HFFc6 (cell line): ENCODE measurements around the gene MFSD6L. TPM values are rescaled to one million over a fixed set of nuclear protein-coding genes. Genes with fewer than 3 reads are reported as not detected.

Experiments used
- DNase-seq: peaks from one replicate; pipeline ENCODE4 v3.0.0-alpha.2; 2018
- H3K27ac Mint-ChIP-seq: 2 replicates; pipeline ENCODE4 v1.8.0; 2020; ENCODE audit warnings: mild to moderate bottlenecking, mixed read lengths
- H3K27me3 Mint-ChIP-seq: 2 replicates; pipeline ENCODE4 v1.8.0; 2021; ENCODE audit warnings: mild to moderate bottlenecking, moderate library complexity, mixed read lengths; ENCODE audit not compliant: insufficient read depth
- H3K36me3 Mint-ChIP-seq: 2 replicates; pipeline ENCODE4 v1.8.0; 2021; ENCODE audit warnings: low read depth, mixed read lengths
- H3K4me1 Mint-ChIP-seq: 2 replicates; pipeline ENCODE4 v1.8.0; 2020; ENCODE audit warnings: low read depth, mixed read lengths
- H3K4me3 Mint-ChIP-seq: 2 replicates; pipeline ENCODE4 v1.8.0; 2020; ENCODE audit warnings: mild to moderate bottlenecking, moderate library complexity, mixed read lengths
- H3K9me3 Mint-ChIP-seq: 2 replicates; pipeline ENCODE4 v1.8.0; 2020; ENCODE audit warnings: mild to moderate bottlenecking, mixed read lengths
- CTCF ChIP-seq: fragments of 200-600 bp; sonication (generic); IDR thresholded peaks from 2 replicates; pipeline ENCODE4 v1.5.0; 2021; ENCODE audit warnings: antibody characterized with exemption, mild to moderate bottlenecking
- total RNA-seq, 6 experiments: library from RNA; stranded (reverse); fragmentation: NEBNext Ultra II Directional; extraction: Animal tissue kit (Norgen Biotek cat#: 25700); gene quantifications; 2 replicates in 1 of 6; 3 replicates in 5 of 6; pipeline ENCODE4 v1.2.3, GENCODE V29; 2021

The MFSD6L gene
- total RNA-seq, 6 experiments from 2014 or later, result not detected

- no peak for TF ChIP-seq CTCF
- DNase-seq, result no peak
- H3K36me3 Mint-ChIP-seq, result 0 out of 2 replicates have a peak, but pooled peaks cover 5% of the 10 kb centered on the region
- no peak overlapping the region for H3K4me3 Mint-ChIP-seq
- peaks cover 15% of the 10 kb centered on the region for H3K9me3 Mint-ChIP-seq
- H3K4me1 Mint-ChIP-seq, result peaks cover 5% of the 10 kb centered on the region; the same call in 1 of the 2 replicates
- H3K27me3 Mint-ChIP-seq, result peaks cover 13% of the 10 kb centered on the region
- no peak overlapping the region for H3K27ac Mint-ChIP-seq
Measured at GRCh38 chr17:8788998-8789397, 10.2 kb downstream of the MFSD6L start.

- H3K27me3 Mint-ChIP-seq, result peaks cover 18% of the 10 kb centered on the region
- H3K27ac Mint-ChIP-seq, result no peak overlapping the region
- DNase-seq, result peak; percentile 56
- peak; percentile 91 for TF ChIP-seq CTCF
- no peak overlapping the region for H3K4me3 Mint-ChIP-seq
- no peaks in the 10 kb centered on the region for H3K4me1 Mint-ChIP-seq
- no peaks in the 10 kb centered on the region for H3K36me3 Mint-ChIP-seq
- peaks cover 4% of the 10 kb centered on the region; the same call in 1 of the 2 replicates for H3K9me3 Mint-ChIP-seq
Measured at GRCh38 chr17:8785547-8786413, 13.4 kb downstream of the MFSD6L start.

- H3K36me3 Mint-ChIP-seq, result no peaks in the 10 kb centered on the region
- H3K4me3 Mint-ChIP-seq, result no peak overlapping the region
- H3K4me1 Mint-ChIP-seq, result no peaks in the 10 kb centered on the region
- peaks cover 4% of the 10 kb centered on the region; the same call in 1 of the 2 replicates for H3K9me3 Mint-ChIP-seq
- H3K27me3 Mint-ChIP-seq, result peaks cover 8% of the 10 kb centered on the region
- no peak for DNase-seq
- TF ChIP-seq CTCF, result no peak
- no peak overlapping the region for H3K27ac Mint-ChIP-seq
Measured at GRCh38 chr17:8782176-8782575, 17.0 kb downstream of the MFSD6L start.

GRCh38 chr17:8781776-8782175, 17.4 kb downstream of the MFSD6L start:
- Mint-ChIP-seq H3K27me3 (peaks cover 8% of the 10 kb centered on the region), H3K27ac (no peak overlapping the region), H3K9me3 (peaks cover 4% of the 10 kb centered on the region; the same call in 1 of the 2 replicates), H3K4me3 (no peak overlapping the region), H3K36me3 (no peaks in the 10 kb centered on the region), H3K4me1 (no peaks in the 10 kb centered on the region)
- no peak for DNase-seq
- no peak for TF ChIP-seq CTCF

GRCh38 chr17:8776881-8777280, 22.3 kb downstream of the MFSD6L start:
- no peaks in the 10 kb centered on the region for H3K9me3 Mint-ChIP-seq
- H3K36me3 Mint-ChIP-seq, result no peaks in the 10 kb centered on the region
- TF ChIP-seq CTCF, result no peak
- no peaks in the 10 kb centered on the region for H3K4me1 Mint-ChIP-seq
- peaks cover 4% of the 10 kb centered on the region; the same call in 1 of the 2 replicates for H3K27me3 Mint-ChIP-seq
- no peak overlapping the region for H3K27ac Mint-ChIP-seq
- DNase-seq, result no peak
- H3K4me3 Mint-ChIP-seq, result no peak overlapping the region
